Measurements from ENCODE around the gene CRTAP.

Gene CRTAP

DNA sequence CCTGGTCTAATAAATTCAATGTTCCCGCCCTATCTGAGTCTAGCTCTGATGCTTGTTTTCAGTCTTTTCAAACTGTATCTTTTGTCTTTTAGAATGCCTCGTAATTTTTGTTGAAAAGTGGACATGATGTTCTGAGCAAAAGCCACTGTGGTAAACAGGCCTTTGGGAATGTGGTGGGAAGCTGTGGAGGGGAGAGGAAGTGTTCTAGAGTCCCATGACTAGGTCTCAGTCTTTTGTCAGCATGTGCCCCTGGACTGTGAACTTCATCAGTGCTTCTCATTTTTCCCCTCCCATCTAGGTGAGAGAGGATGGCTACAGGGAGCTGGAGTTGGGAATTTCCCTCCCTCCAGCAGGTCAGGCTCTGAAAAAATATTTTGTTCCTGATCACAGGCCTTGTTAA lies 71.0 kb downstream of the CRTAP start:
- no peak for DNase-seq (ENCODE audit: low read depth)
- H3K4me3 ChIP-seq (ENCODE audit: low read length): no peak overlapping the region
- TF ChIP-seq, protein P1, sequence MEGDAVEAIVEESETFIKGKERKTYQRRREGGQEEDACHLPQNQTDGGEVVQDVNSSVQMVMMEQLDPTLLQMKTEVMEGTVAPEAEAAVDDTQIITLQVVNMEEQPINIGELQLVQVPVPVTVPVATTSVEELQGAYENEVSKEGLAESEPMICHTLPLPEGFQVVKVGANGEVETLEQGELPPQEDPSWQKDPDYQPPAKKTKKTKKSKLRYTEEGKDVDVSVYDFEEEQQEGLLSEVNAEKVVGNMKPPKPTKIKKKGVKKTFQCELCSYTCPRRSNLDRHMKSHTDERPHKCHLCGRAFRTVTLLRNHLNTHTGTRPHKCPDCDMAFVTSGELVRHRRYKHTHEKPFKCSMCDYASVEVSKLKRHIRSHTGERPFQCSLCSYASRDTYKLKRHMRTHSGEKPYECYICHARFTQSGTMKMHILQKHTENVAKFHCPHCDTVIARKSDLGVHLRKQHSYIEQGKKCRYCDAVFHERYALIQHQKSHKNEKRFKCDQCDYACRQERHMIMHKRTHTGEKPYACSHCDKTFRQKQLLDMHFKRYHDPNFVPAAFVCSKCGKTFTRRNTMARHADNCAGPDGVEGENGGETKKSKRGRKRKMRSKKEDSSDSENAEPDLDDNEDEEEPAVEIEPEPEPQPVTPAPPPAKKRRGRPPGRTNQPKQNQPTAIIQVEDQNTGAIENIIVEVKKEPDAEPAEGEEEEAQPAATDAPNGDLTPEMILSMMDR (conservative IDR thresholded peaks at IDR 0.05; ENCODE audit: low read depth, low read length): no peak

DNA sequence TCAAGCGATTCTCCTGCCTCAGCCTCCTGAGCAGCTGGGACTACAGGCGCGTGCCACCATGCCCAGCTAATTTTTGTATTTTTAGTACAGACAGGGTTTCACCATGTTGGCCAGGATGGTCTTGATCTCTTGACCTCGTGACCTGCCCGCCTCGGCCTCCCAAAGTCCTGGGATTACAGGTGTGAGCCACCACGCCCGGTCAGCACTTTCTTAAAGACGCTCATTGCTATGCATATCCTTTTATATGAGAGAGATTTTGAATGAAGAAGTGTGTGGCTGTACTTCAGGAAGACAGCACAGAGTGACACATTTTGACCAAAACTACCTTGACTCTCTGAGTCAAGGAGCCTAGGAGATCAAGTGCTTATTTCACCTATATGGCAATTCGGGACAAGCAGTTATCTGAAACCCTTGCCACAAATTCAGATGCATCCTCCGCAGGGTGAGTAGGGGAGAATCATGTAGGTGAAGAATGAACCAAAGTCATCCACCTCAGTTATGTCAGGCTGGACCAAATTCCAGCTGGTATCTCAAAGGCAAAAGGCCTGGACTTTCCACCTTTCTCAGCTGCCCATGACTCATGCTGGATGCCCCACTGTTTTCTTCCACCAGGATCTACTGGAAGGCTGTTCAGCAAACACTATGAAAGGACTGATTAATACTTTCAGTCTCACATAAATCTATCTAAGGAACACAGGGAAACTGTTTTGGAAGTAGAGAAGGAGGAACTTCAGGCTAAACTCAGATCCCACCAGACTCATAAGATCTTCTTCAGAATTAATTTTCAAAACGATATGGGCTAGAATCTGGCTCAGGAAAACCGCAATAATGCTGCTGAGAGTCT lies 72.9 kb downstream of the CRTAP start:
- DNase-seq (ENCODE audit: low read depth): no peak

DNA sequence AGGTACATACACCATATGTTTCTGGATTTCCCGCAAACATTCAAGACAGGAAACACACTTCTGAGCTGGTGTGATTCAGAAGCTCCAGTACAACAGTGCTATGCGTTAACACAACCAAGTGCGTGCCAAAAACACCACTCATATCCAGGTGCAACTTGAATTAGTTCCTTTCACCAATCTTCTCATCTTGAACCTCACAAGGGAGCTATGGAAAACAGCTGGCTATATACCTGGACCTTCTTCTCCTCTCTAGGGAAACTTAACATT lies 73.5 kb downstream of the CRTAP start:
- no peak overlapping the region for H3K4me3 ChIP-seq (ENCODE audit: low read length)
- TF ChIP-seq, protein P1 (conservative IDR thresholded peaks at IDR 0.05; ENCODE audit: low read depth, low read length): no peak
- no peak for DNase-seq (ENCODE audit: low read depth)

More for the DNA sequence above, 72.9 kb downstream of the CRTAP start:
- H3K4me3 ChIP-seq (ENCODE audit: low read length): no peak overlapping the region
- TF ChIP-seq, protein P1 (conservative IDR thresholded peaks at IDR 0.05; ENCODE audit: low read depth, low read length): no peak

DNA sequence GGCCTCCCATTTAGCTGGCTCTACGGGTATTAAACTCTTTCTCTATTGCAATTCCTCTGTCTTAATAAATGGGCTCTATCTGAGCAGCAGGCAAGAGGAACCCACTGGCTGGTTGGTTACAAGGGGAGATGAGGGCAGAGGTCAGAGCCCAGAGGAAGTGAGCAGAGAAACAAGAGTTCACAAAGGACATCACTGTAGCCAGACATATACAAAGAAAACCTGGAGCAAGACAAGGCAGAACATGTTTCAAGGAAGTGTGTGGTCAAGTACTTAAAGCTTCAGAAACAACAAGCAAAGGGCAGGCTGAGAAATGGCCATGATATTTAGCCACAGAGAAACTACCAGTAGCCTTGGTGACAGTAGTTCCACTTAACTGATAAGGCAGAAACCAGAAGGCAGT lies 80.5 kb downstream of the CRTAP start:
- no peak overlapping the region for H3K4me3 ChIP-seq (ENCODE audit: low read length)
- TF ChIP-seq, protein P1 (conservative IDR thresholded peaks at IDR 0.05; ENCODE audit: low read depth, low read length): no peak
- DNase-seq (ENCODE audit: low read depth): no peak

DNA sequence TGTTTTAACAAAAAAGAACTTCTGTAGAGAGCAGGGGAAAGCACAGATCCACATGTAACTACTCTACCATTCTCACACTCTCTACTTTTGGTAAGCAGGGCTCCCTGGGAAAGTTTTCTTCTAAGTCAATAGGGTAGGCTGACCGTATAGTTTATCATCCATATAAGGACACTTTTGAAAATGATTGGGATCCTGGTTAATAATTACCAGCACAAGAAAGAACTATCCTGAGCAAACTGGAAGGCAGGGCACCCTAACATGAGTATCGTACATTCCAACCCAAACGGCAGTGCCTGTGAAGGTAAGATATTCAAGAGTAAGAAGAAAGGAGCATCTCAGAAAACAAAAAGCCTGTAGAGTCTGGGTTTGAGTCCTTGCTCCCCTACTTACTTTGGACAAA lies 82.7 kb downstream of the CRTAP start:
- H3K4me3 ChIP-seq (ENCODE audit: low read length): no peak overlapping the region
- DNase-seq (ENCODE audit: low read depth): no peak
- TF ChIP-seq, protein P1 (conservative IDR thresholded peaks at IDR 0.05; ENCODE audit: low read depth, low read length): no peak
